ENCODE measurements around the gene NAA80.

The NAA80 gene

DNA sequence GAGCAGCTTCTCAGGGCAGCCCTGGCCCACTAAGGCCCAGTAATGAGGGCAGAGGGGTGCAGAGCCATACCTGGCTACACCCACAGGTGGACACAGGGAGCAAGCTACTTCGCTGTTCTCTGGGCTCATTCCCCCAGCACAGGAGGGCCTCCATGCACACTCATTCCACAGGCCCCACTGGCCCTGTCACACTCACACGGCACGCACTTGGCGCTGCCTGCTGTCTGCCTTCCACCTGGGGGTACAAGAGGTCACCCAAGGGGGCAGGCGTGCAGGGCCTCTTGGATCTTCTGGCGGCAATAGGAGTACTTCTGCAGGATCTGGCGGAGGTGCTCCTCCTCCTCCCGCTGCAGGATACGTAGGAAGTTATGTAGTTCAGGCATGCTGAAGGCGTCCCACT lies 31.1 kb upstream of the NAA80 start:
- no peak overlapping the region for H3K27ac ChIP-seq
- DNase-seq (ENCODE audit: low read depth, low spot score) = no peak

- peak; percentile 82 for DNase-seq (ENCODE audit: low read depth, low spot score)
- H3K27ac ChIP-seq = peak within 1 kb of the TSS; percentile 69
These were observed 28.9 kb upstream of the NAA80 start, which contains the start of gene TUSC2 for GRCh38 chr3:50327943-50328691. Gene TUSC2, minus strand, starts transcription at chr3:50328223. Its CDS starts 124 bp downstream, at chr3:50328099.

GRCh38 chr3:50327129-50327528 lies 27.9 kb upstream of the NAA80 start:
- DNase-seq (ENCODE audit: low read depth, low spot score) = no peak

GRCh38 chr3:50326182-50326541 lies 27.0 kb upstream of the NAA80 start:
- DNase-seq (ENCODE audit: low read depth, low spot score) = no peak
- H3K27ac ChIP-seq = no peak overlapping the region

More at GRCh38 chr3:50327129-50327528, 27.9 kb upstream of the NAA80 start:
- H3K27ac ChIP-seq = no peak overlapping the region

DNA sequence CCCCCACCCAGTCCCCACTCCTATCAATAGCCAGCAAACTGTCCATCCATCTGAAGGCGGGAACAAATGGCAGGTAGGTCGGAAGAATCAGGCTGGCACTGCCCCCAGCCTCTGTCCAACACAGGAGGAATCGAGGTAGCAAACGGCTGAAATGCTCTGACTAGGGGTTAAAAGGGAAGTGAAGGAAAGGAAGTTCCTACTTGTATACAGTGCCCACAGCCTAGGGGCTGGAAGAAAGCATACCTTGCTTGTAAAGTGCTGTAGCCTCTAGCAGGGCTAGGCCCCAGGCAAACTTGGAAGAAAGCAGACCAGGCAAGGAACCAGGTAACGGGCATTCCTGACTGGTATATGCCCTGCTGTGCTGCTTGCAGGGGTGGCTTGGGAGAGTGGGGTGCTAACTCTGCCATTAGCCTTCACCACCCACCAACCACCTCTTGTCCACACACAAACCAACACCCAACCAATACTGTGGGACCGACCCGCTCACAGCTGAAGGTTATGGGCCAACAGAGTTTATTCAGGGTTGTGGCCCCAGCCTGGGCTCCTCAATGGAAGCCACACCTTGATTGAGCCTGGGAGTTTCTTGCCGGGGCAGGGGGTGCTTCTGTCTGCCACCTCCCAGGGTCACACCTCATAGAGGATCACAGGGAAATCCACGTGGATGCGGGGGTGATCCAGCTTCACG lies 26.4 kb upstream of the NAA80 start:
- no peak overlapping the region for H3K27ac ChIP-seq
- DNase-seq (ENCODE audit: low read depth, low spot score) = no peak

DNA sequence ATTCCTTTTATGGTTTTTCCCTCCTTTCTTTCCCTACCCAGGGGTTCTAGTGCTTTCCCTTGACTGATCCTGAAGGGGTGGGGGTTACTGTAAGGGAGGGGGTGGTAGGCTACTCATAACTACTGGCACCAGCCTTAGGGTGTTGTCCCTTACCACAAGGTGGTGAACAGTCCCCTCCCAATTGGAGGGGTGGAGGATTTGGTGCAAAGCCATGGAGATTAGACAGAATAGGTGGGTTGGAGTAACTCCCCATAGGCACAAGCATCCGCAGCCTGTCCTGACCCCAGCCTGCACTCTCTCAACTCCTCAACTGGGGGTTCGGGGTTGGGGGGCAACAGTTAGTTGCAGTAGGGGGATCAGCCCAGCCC lies 25.9 kb upstream of the NAA80 start:
- no peak for DNase-seq (ENCODE audit: low read depth, low spot score)

GRCh38 chr3:50324351-50325112 lies 25.3 kb upstream of the NAA80 start:
- DNase-seq (ENCODE audit: low read depth, low spot score) = no peak

More for the DNA sequence above, 25.9 kb upstream of the NAA80 start:
- no peak overlapping the region for H3K27ac ChIP-seq

GRCh38 chr3:50323614-50324199 lies 24.5 kb upstream of the NAA80 start:
- no peak for DNase-seq (ENCODE audit: low read depth, low spot score)
- H3K27ac ChIP-seq = no peak overlapping the region

More at GRCh38 chr3:50324351-50325112, 25.3 kb upstream of the NAA80 start:
- no peak overlapping the region for H3K27ac ChIP-seq

- H3K27ac ChIP-seq = no peak overlapping the region
- no peak for DNase-seq (ENCODE audit: low read depth, low spot score)
These were observed 23.9 kb upstream of the NAA80 start for GRCh38 chr3:50323092-50323600.

- DNase-seq (ENCODE audit: low read depth, low spot score) = no peak
These were observed 23.3 kb upstream of the NAA80 start, which contains the start of gene HYAL2 for GRCh38 chr3:50322386-50323091. Gene HYAL2, minus strand, starts transcription at chr3:50322745. Its CDS starts 2,256 bp downstream, at chr3:50320489.

GRCh38 chr3:50322115-50322385 lies 22.8 kb upstream of the NAA80 start:
- H3K27ac ChIP-seq = no peak overlapping the region
- DNase-seq (ENCODE audit: low read depth, low spot score) = no peak

More at GRCh38 chr3:50322386-50323091, 23.3 kb upstream of the NAA80 start, which contains the start of gene HYAL2:
- peak within 1 kb of the TSS; percentile 76 for H3K27ac ChIP-seq

DNA sequence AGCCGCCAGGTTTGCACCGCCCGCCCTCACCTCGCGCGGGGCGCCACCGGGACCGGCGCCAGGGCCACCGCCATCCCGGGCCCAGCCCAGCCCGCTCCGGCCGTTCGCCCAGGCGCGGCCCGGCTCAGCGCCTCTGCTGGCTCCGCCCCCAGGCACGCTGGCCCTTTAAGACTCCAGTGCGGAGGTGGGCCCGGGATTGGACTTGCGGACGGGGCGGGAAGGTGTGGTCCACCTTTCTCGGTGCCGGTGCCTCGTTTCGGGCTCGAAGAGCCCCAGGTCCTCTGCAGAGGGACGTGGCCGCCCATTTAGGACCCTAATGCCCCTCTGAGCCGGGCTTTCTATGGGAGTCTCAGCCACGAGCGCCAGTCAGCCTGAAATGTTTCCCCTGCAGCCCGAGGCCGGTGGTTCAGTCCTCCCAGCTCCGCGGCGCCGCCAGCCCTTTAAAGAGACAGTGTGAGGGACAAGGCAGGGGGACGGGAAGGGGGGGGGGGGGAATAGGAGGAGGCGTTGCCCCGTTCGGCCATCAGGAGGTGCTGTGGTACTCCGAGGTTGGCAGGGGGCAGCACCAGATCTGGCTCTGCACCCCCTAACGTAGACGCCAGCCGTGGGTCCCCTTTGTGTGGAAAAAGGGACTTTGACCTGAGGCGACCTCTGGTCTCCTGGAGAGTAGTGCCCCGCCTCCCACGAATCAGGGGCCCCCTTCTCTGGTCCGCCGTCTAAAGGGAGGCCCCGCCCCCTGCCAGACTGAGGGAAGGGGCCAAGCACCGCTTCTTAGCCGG lies 22.3 kb upstream of the NAA80 start:
- H3K27ac ChIP-seq = peak overlapping the region; percentile 76
- DNase-seq (ENCODE audit: low read depth, low spot score) = no peak

DNA sequence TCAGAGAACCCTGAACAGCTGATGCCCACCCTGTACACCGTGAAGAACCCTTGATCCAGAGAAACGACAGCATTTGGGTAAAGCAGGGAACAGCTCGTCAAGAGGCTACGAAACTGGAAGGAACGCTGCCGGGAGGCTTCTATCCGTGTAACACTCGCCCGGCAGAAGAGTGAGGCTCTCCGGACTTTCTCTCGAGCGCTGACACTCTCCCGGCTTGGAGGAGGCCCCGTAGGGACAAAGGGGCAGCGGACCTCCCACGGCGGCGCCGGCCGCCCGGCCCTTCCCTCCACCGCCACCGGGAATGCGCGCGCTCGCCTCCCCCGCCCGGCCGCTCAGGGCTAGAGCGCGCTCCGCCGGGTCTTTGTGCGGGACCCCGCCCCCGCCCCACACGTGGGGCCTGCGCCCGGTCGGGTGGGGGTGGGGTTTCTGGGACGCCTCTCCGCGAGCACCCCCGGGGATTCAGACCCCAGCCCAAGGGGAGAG lies 21.7 kb upstream of the NAA80 start:
- no peak for DNase-seq (ENCODE audit: low read depth, low spot score)
- H3K27ac ChIP-seq = peak overlapping the region; percentile 76

DNA sequence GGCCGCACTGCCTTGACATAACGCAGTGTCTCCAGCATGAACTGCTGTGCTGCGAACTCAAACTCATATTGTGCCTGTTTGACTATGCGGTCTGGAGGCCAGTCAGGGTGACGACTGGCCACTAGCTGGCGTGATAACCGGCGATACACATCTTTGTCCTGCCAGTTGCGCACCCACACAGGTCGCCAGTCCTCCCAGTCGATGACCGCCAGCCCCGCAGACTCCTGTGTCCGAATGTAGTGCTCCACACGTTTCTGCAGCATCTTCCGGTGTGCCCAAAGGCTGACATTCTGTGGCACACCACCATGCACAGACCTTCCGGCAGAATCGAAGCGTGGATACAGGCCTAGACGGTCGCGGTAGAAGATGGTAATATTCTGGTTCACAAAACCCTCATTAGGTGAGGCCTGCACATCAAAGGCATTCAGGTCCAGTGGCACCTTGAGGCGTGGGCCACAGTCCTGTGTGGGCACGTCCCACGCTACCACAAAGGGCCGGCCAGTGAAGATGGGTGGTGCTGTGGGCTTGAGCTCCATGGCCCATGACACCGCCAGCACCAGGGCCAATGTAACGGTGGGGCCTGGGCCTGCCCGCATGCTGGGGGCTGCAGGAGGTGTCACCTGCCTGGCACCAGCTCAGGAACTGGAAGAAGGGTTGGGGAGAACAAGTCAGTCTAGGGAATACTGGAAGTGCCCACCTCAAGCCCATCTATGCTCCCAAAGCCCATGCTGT lies 20.9 kb upstream of the NAA80 start:
- peak overlapping the region; percentile 76 for H3K27ac ChIP-seq
- no peak for DNase-seq (ENCODE audit: low read depth, low spot score)

DNA sequence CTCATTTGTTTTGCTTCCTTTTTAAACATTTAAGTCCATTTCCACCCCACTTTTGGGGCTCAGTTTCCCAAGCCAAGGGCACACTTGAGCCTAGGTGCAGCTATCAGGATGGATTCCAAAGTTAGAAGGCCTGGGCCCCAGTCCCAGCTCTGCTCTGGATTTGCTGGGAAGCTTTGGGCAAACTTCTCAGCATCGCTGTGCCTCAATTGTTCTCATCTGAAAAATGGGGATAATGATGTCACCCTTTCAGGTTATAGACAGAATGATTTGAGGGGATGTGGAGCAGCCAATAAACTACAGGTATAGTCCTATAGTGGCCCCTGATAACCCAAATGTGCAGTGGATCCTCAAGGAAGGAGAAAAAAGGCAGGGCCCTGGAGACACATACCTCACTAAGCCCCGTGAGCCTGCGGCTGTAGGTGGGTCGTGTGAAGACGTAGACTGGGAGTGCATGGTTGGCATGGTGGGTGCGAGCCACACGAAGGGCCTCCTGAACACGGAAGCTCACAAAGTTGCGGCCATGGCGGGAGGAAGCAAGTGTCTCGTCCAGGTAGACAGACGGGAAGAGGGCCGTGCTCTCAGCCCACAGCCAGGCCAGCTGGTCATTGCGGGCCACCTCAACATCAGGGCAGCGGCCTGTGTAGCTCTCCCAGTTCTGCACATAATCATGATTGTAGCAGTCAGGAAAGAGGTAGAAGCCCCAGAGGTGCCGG lies 20.1 kb upstream of the NAA80 start:
- no peak for DNase-seq (ENCODE audit: low read depth, low spot score)
- no peak overlapping the region for H3K27ac ChIP-seq

GRCh38 chr3:50318615-50319014 lies 19.4 kb upstream of the NAA80 start:
- DNase-seq (ENCODE audit: low read depth, low spot score) = no peak
- H3K27ac ChIP-seq = peak overlapping the region; percentile 97

DNA sequence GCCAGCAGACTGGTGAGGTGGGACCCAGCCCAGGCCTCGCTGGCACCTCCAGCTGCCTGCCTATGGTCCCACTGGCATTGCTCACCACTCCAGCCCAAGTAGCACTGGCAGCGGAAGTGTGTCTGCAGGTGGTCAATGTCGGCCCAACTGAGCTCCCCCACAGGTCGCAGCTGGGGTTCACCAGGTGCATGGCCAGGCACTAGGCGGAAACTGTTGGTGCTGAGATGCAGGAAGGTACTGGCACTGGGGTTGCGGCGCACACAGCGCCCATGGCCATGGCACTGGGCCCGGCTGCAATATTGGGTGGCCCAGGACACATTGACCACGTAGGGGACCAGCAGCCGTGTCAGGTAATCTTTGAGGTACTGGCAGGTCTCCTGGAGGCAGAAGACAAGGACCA lies 19.0 kb upstream of the NAA80 start:
- no peak for DNase-seq (ENCODE audit: low read depth, low spot score)
- peak overlapping the region; percentile 97 for H3K27ac ChIP-seq

DNA sequence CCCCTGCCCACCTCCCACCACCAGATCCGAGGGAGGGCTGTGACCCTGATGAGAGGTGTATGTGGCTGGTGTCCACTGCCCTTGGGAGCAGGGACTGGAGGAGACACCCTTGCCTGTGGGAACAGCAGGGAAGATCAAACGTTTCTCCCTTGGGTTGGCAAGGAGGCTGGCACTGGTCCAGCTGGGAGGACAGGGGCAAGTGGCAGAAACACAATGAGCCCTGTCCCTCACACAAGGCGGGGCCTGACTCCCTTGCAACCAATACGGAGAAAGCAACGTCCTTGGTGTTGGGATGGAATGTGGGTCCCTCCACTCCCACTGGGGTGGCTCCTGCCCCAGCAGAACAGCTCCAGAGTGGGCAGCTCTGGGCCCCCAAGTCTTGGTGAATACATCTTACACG lies 18.1 kb upstream of the NAA80 start:
- no peak for DNase-seq (ENCODE audit: low read depth, low spot score)
- H3K27ac ChIP-seq = peak overlapping the region; percentile 97
